Epithelial cell of umbilical artery (primary cell): ENCODE measurements around the gene SLX4. TPM values are rescaled to one million over a fixed set of nuclear protein-coding genes. Genes with fewer than 3 reads are reported as not detected.

Source experiments
- total RNA-seq: library from RNA; depleted of rRNA; stranded (reverse); fragments of >200 nt; gene quantifications from 2 replicates; pipeline ENCODE4 v1.2.3, GENCODE V29; 2014

SLX4 gene, protein sequence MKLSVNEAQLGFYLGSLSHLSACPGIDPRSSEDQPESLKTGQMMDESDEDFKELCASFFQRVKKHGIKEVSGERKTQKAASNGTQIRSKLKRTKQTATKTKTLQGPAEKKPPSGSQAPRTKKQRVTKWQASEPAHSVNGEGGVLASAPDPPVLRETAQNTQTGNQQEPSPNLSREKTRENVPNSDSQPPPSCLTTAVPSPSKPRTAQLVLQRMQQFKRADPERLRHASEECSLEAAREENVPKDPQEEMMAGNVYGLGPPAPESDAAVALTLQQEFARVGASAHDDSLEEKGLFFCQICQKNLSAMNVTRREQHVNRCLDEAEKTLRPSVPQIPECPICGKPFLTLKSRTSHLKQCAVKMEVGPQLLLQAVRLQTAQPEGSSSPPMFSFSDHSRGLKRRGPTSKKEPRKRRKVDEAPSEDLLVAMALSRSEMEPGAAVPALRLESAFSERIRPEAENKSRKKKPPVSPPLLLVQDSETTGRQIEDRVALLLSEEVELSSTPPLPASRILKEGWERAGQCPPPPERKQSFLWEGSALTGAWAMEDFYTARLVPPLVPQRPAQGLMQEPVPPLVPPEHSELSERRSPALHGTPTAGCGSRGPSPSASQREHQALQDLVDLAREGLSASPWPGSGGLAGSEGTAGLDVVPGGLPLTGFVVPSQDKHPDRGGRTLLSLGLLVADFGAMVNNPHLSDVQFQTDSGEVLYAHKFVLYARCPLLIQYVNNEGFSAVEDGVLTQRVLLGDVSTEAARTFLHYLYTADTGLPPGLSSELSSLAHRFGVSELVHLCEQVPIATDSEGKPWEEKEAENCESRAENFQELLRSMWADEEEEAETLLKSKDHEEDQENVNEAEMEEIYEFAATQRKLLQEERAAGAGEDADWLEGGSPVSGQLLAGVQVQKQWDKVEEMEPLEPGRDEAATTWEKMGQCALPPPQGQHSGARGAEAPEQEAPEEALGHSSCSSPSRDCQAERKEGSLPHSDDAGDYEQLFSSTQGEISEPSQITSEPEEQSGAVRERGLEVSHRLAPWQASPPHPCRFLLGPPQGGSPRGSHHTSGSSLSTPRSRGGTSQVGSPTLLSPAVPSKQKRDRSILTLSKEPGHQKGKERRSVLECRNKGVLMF (N-terminal part only)
- total RNA-seq = 2.6 and 2.9 TPM in 2 replicates

DNA sequence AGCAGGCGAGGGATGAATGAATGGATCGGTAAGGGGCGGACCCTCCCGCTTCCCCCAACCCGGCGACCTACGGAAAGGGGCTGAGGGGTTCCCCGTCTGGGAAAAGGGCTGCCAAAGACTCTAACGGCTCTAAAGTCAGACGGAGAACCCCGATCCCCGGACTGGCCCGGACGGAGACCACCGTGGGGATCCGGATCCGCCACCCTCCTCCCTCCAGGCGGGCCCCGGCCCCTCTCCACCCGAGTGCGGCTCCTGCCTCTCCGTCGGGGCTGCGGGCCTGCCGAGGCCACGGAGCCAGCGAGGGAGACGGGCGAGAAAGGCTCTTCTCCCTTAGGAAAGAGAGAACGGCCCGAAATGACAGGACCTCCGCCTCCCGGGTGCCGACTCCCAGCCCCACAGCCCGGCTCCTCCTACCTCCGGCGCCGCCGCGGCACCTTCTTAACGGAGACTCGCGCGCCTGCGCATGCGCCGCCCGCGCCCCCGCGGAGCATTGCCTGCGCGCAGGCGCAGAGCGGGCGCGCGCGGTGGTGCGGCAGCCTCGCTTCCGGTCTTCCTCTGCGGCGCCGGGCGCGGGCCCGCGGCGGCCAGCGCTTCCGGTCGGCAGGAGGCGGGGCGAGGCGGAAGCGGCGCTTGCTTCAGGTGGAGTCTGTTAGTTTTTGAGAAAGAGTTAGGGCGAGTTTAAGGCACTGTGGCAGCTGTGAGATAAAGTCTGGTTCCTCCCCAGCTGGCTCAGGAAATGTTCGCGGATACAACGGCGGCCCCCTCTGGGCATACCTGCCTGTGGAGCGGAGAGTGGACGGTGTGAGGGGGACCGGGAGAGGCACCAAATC is at the start of gene SLX4:
Gene SLX4, minus strand, starts transcription at position 461 of the 830 bp plus-strand sequence. CDS start 2,642 bp downstream, outside the sequence.

DNA sequence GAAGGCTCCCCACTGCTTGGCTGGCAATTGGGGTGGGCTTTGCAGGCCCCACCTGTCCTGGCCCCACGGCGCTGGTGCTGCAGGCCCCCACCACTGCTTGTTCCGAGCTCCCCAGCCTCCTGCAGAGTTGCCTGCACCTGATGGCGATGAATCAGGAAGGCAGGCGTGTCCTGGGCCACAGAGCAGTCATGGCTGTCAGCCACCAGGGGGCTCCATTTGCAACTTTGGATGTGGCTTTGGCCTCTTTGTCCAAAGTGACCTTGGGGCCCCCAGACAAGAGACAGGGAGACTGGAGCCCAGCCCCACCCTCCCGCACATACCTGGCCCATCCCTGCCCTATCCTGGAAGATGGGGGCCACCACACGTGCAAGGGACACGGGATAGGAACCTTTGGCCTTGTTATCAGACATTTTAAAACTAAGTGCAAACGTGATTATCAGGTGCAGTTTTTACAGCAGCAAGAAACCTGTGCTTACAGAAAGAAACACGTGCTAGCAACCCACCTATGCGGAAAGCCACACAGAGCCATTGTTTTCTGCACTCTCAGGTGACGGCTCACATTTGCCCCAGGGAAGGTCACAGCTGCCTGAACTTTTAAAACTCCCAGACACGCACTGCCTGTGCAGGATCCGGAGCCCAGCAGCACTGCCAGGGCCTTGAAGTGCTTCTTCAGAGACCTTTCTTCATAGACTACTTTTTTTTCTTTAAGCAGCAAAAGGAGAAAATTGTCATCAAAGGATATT is 43.0 kb upstream of the SLX4 start, which contains the start of gene DNASE1:
Gene DNASE1, plus strand, starts transcription at position 443 of the 743 bp plus-strand sequence. CDS start 683 bp downstream, outside the sequence.

DNA sequence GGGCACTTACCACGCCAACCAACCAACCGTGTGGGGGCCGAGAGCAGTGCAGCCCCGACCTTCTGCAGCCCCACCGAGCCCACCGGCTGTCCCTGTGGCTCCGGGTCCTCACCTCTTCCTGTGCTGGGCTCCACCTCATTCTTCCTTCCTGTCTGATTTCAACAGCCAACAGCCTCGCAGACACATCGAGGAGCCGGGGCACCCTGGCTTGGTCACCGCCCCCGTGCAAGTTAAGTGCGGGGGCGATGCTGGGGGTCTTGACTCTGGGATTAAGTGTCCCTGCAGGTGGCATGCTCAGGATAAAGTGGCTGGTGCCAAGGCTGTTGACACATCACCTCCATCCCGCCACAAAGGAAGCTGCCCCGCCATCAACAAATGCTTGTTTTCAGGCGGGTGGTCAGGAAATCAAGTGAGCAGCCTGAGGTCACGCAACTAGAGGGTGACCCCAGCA is 34.1 kb downstream of the SLX4 start, which contains the start of gene NLRC3:
Gene NLRC3, minus strand, starts transcription at position 102 of the 451 bp plus-strand sequence. CDS start 12,367 bp downstream, outside the sequence.

Other genes with a start within 250 kb of the SLX4 start
- 9.1 and 10.1 TPM in 2 replicates for gene ZSCAN32, start 210.6 kb downstream of the SLX4 start, total RNA-seq
- 4.3 and 4.9 TPM in 2 replicates for gene ZNF174, start 210.4 kb downstream of the SLX4 start, total RNA-seq
- gene ZNF597, start 168.1 kb downstream of the SLX4 start, total RNA-seq = 1.9 and 2.6 TPM in 2 replicates
- 11.0 and 27.5 TPM in 2 replicates for gene NAA60, start 167.9 kb downstream of the SLX4 start, total RNA-seq
- gene C16orf90, start 116.1 kb downstream of the SLX4 start, total RNA-seq = not detected in 2 replicates
- gene CLUAP1, start 110.6 kb downstream of the SLX4 start, total RNA-seq = 14.3 and 22.0 TPM in 2 replicates
- 2.9 and 10.4 TPM in 2 replicates for gene NLRC3, start 34.2 kb downstream of the SLX4 start, total RNA-seq
- gene DNASE1, start 43.1 kb upstream of the SLX4 start, total RNA-seq = 5.8 and 12.2 TPM in 2 replicates
- gene TRAP1, start 105.9 kb upstream of the SLX4 start, total RNA-seq = 73.1 and 99.7 TPM in 2 replicates